ENCODE results near the gene SEPTIN10.

SEPTIN10 gene

GRCh38 chr2:109521233-109522062 lies 92.3 kb downstream of the SEPTIN10 start:
- DNase-seq = no peak

GRCh38 chr2:109519513-109519912 lies 94.3 kb downstream of the SEPTIN10 start:
- no peak for DNase-seq

GRCh38 chr2:109517118-109517889 lies 96.5 kb downstream of the SEPTIN10 start:
- DNase-seq = no peak

GRCh38 chr2:109516445-109517117 lies 97.2 kb downstream of the SEPTIN10 start:
- peak; percentile 9 to 69 for DNase-seq

GRCh38 chr2:109514857-109515256 lies 98.9 kb downstream of the SEPTIN10 start:
- DNase-seq = no peak

- DNase-seq = no peak
Observed at GRCh38 chr2:109513749-109514588, 99.8 kb downstream of the SEPTIN10 start.

GRCh38 chr2:109513230-109513629 lies 100.5 kb downstream of the SEPTIN10 start:
- DNase-seq = no peak

GRCh38 chr2:109512076-109512475 lies 101.7 kb downstream of the SEPTIN10 start:
- no peak for DNase-seq

GRCh38 chr2:109511168-109511567 lies 102.6 kb downstream of the SEPTIN10 start:
- no peak for DNase-seq

GRCh38 chr2:109510136-109511028 lies 103.4 kb downstream of the SEPTIN10 start:
- DNase-seq = peak; percentile 36 to 85

- no peak for DNase-seq
Observed at GRCh38 chr2:109508556-109508955, 105.2 kb downstream of the SEPTIN10 start.

GRCh38 chr2:109507828-109508227 lies 105.9 kb downstream of the SEPTIN10 start:
- no peak for DNase-seq

- no peak for DNase-seq
Observed at GRCh38 chr2:109507217-109507616, 106.5 kb downstream of the SEPTIN10 start.

- DNase-seq = no peak
Observed at GRCh38 chr2:109503191-109503590, 110.6 kb downstream of the SEPTIN10 start.

- no peak for DNase-seq
Observed at GRCh38 chr2:109501461-109501860, 112.3 kb downstream of the SEPTIN10 start.

GRCh38 chr2:109500910-109501309 lies 112.9 kb downstream of the SEPTIN10 start:
- no peak for DNase-seq

GRCh38 chr2:109499566-109499965 lies 114.2 kb downstream of the SEPTIN10 start:
- no peak for DNase-seq

- no peak for DNase-seq
Observed at GRCh38 chr2:109498906-109499305, 114.9 kb downstream of the SEPTIN10 start.

GRCh38 chr2:109497911-109498870 lies 115.6 kb downstream of the SEPTIN10 start:
- peak; percentile 19 to 73 for DNase-seq

- DNase-seq = peak in 1 of 2 experiments; percentile 30
Observed at GRCh38 chr2:109497463-109497862, 116.3 kb downstream of the SEPTIN10 start.

Data from NCI-H446 (cell line).